HEK293T (cell line): ENCODE measurements around the gene ZIC2.

Experiments
- CTCF ChIA-PET: fragments of 350-600 bp; formaldehyde crosslinking; extraction: SDS; loops from one replicate; lab custom pipeline; 2021; ENCODE audit warnings: antibody characterized with exemption, inconsistent platforms; lab: Yijun Ruan, JAX
- POLR2A ChIA-PET: fragments of 350-600 bp; formaldehyde crosslinking; extraction: SDS; loops from one replicate; lab custom pipeline; 2020; ENCODE audit warnings: antibody characterized with exemption, inconsistent platforms; lab: Yijun Ruan, JAX
- DNase-seq: peaks from one replicate; pipeline ENCODE4 v3.0.0; 2012; ENCODE audit warnings: mixed read lengths; ENCODE audit errors: extremely low spot score
- ARNT ChIP-seq: fragments of 450-650 bp; IDR thresholded peaks from 2 replicates; pipeline ENCODE4 v1.6.1; 2017; ENCODE audit warnings: mild to moderate bottlenecking
- BHLHE40 ChIP-seq: fragments of 450-650 bp; IDR thresholded peaks from 2 replicates; pipeline ENCODE4 v1.6.1; 2016; ENCODE audit warnings: mild to moderate bottlenecking, moderate library complexity, borderline replicate concordance
- ELF4 ChIP-seq: fragments of 450-650 bp; IDR thresholded peaks from 2 replicates; pipeline ENCODE4 v1.6.1; 2017; ENCODE audit warnings: antibody characterized with exemption
- FOXA1 ChIP-seq: fragments of 450-650 bp; IDR thresholded peaks from 2 replicates; pipeline ENCODE4 v1.6.1; 2016; ENCODE audit warnings: mild to moderate bottlenecking
- FOXK2 ChIP-seq: fragments of 450-650 bp; IDR thresholded peaks from 2 replicates; pipeline ENCODE4 v1.6.1; 2016; ENCODE audit warnings: mild to moderate bottlenecking
- FOXM1 ChIP-seq: fragments of 450-650 bp; IDR thresholded peaks from 2 replicates; pipeline ENCODE4 v1.6.1; 2017; ENCODE audit warnings: mild to moderate bottlenecking, borderline replicate concordance
- HDGF ChIP-seq: fragments of 450-650 bp; IDR thresholded peaks from 2 replicates; pipeline ENCODE4 v1.6.1; 2017; ENCODE audit warnings: antibody characterized with exemption, borderline replicate concordance
- L3MBTL2 ChIP-seq: fragments of 450-650 bp; conservative IDR thresholded peaks from 2 replicates; pipeline ENCODE4 v1.6.1; 2016; ENCODE audit warnings: mild to moderate bottlenecking
- LEF1 ChIP-seq: fragments of 450-650 bp; IDR thresholded peaks from 2 replicates; pipeline ENCODE4 v1.6.1; 2017; ENCODE audit warnings: mild to moderate bottlenecking, borderline replicate concordance
- NFRKB ChIP-seq: fragments of 450-650 bp; IDR thresholded peaks from 2 replicates; pipeline ENCODE4 v1.6.1; 2016; ENCODE audit warnings: mild to moderate bottlenecking, moderate library complexity
- SP1 ChIP-seq: fragments of 450-650 bp; IDR thresholded peaks from 2 replicates; pipeline ENCODE4 v1.6.1; 2017
- SUZ12 ChIP-seq: fragments of 450-650 bp; IDR thresholded peaks from 2 replicates; pipeline ENCODE4 v1.6.1; 2016; ENCODE audit warnings: mild to moderate bottlenecking
- TARDBP ChIP-seq: fragments of 450-650 bp; IDR thresholded peaks from 2 replicates; pipeline ENCODE4 v1.6.1; 2016
- ZNF384 ChIP-seq: fragments of 450-650 bp; IDR thresholded peaks from 2 replicates; pipeline ENCODE4 v1.6.1; 2016
- TF ChIP-seq, protein P1 (sequence below): fragments of 450-650 bp; IDR thresholded peaks from 2 replicates; pipeline ENCODE4 v1.6.1; 2016

Gene ZIC2

DNA sequence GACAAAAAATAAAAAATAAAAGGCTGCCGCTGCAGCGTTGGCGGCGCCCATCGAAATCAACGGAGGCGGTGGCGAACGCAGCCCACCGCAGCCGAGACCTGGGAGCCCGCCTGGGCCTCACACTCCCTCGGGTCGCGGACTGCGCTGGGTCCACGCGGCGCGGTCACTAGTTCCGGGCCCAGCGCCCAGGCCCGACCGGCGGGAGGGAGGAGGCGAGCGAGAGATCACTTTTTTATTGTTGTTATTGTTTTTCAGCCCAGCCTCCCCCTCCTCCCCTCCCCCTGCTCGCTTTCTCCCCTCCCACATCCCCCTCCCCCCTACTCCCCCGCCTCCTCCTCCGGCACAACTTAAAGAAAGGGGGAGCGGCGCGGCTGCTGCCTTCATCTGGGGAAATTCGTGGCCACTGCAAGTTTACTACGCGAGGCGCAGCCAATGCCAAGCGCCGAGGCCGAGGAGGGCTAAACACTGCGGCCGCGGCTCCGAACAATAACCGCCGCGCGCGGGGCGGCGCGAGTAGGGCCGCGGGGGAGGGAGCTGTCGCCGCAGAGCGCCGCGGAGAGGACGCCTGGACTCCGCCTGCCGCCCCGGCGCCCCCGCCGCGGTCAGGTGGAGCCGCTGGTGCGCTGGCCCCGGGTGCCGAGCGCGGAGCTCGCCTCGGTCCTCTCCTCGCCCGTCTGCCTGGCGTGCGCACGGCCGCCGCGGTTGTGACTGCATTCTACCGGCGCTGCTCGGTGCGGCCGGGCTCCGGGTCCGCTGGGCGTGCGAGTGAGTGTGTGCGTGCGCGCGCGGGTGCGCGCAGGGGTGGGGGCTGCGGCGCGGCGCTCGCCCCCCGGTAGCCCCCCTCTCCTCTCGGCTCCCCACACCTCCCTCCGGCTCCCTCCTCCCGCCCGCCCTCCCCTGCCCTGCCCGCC is 505 bp upstream of the ZIC2 start:
- CTCF ChIA-PET, result interaction anchor here (0.8 kb wide), 1 partner anchor 11 kb away, joined by 3 read pairs; no protein-coding TSS in a partner anchor
- peak; percentile 50 for DNase-seq

DNA sequence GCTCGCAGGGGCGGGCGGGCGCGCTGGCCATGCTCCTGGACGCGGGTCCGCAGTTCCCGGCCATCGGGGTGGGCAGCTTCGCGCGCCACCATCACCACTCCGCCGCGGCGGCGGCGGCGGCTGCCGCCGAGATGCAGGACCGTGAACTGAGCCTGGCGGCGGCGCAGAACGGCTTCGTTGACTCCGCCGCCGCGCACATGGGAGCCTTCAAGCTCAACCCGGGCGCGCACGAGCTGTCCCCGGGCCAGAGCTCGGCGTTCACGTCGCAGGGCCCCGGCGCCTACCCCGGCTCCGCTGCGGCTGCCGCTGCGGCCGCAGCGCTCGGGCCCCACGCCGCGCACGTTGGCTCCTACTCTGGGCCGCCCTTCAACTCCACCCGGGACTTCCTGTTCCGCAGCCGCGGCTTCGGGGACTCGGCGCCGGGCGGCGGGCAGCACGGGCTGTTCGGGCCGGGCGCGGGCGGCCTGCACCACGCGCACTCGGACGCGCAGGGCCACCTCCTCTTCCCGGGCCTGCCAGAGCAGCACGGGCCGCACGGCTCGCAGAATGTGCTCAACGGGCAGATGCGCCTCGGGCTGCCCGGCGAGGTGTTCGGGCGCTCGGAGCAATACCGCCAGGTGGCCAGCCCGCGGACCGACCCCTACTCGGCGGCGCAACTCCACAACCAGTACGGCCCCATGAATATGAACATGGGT is 599 bp downstream of the ZIC2 start:
- ChIA-PET POLR2A (interaction anchor here (0.9 to 3.9 kb wide), 8 partner anchors 9 to 252 kb away, joined by 3 to 66 read pairs (median 6); partner anchors contain the start of genes PCCA and ZIC5), CTCF (interaction anchor here (0.8 kb wide), 1 partner anchor 12 kb away, joined by 3 read pairs; no protein-coding TSS in a partner anchor)
- DNase-seq, result no peak
- TF ChIP-seq ARNT (no peak), FOXK2 (no peak), ZNF384 (no peak), SP1 (no peak), TARDBP (no peak), LEF1 (no peak), FOXM1 (no peak), FOXA1 (no peak), HDGF (no peak), NFRKB (no peak), SUZ12 (no peak), ELF4 (no peak), BHLHE40 (no peak)
- TF ChIP-seq, protein P1, sequence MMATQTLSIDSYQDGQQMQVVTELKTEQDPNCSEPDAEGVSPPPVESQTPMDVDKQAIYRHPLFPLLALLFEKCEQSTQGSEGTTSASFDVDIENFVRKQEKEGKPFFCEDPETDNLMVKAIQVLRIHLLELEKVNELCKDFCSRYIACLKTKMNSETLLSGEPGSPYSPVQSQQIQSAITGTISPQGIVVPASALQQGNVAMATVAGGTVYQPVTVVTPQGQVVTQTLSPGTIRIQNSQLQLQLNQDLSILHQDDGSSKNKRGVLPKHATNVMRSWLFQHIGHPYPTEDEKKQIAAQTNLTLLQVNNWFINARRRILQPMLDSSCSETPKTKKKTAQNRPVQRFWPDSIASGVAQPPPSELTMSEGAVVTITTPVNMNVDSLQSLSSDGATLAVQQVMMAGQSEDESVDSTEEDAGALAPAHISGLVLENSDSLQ, result no peak

More for the DNA sequence above, 505 bp upstream of the ZIC2 start:
- TF ChIP-seq LEF1 (peak; percentile 76; the same call in 1 of the 2 replicates), L3MBTL2 (peak; percentile 50; the same call in 1 of the 2 replicates), ARNT (peak; percentile 57; the same call in 1 of the 2 replicates)
- TF ChIP-seq, protein P1, result no peak
- POLR2A ChIA-PET, result interaction anchor here (0.5 to 3.9 kb wide), 15 partner anchors 10 to 274 kb away, joined by 3 to 66 read pairs (median 4); partner anchors contain the start of genes PCCA and ZIC5

DNA sequence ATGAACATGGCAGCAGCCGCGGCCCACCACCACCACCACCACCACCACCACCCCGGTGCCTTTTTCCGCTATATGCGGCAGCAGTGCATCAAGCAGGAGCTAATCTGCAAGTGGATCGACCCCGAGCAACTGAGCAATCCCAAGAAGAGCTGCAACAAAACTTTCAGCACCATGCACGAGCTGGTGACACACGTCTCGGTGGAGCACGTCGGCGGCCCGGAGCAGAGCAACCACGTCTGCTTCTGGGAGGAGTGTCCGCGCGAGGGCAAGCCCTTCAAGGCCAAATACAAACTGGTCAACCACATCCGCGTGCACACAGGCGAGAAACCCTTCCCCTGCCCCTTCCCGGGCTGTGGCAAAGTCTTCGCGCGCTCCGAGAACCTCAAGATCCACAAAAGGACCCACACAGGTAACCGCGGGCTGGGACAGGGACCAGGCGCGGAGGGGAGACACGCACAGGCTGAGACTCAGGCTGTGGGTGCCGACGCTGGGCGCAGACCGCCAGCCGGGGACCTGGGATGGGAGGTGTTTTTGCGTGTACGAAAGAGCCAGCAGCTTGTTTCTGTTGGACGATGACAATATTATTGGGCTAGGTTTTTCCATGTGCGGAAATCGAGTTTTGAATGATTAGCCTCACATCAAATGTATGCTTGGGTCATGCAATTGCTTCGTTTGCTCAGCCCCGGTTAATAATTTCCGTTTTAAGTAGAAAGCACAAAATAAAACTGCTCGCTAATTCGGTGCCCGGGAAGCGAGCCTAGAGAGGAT is 1.3 kb downstream of the ZIC2 start:
- CTCF ChIA-PET, result no interaction called here
- DNase-seq, result no peak
- POLR2A ChIA-PET, result interaction anchor here (0.8 to 3.9 kb wide), 4 partner anchors 9 to 16 kb away, joined by 5 to 66 read pairs (median 9); partner anchors contain the start of gene ZIC5
- TF ChIP-seq ZNF384, result no peak
- TF ChIP-seq SUZ12, result no peak

DNA sequence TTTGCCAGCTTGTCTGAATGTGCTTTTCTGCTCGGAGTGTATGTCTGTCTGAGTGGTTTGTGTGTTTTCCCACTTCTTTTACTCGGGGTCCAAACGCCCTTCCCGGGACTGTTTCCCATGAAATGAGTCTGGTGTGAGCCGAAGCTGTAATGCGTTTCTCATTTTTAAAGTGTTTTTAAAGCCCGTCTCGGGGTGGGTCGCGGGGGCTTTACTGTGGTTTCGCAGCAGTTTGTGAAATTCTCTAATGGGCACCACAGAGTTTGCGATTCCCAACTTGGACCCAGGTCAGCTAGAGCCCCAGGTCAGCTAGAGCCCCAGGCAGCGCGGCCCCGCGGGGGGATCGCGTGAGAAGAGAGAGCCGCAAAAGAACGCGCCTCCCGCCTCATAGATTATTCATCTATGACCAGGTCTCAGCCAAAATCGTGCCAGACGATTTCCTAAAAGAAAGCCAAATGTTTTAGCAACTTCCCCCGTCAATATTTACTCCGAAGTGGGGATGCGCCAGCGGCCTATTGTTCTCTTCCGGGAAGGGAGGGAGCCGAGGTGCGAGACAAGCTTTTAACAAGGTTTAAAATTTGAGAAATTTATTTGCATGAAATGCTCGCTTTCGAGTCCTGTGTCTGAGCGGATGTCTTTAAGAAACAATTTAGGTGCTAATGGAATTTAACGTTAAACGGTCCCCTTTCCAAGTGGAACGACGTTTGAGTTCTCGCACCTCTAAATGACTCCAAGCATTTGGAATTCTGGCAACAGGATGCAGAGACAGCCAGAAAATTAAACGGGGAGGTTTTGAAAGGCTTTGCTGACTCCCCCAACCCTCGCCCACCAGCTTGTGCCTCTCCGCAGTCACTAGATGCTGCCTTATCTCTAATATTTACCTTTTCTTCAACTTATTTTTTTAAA is 2.2 kb downstream of the ZIC2 start:
- ChIA-PET CTCF (no interaction called here), POLR2A (interaction anchor here (0.6 to 4.4 kb wide), 6 partner anchors 8 to 17 kb away, joined by 3 to 31 read pairs (median 6); partner anchors contain the start of gene ZIC5)
- no peak for TF ChIP-seq ZNF384
- TF ChIP-seq FOXA1, result no peak
- peak; percentile 92 for TF ChIP-seq ARNT
- no peak for DNase-seq

DNA sequence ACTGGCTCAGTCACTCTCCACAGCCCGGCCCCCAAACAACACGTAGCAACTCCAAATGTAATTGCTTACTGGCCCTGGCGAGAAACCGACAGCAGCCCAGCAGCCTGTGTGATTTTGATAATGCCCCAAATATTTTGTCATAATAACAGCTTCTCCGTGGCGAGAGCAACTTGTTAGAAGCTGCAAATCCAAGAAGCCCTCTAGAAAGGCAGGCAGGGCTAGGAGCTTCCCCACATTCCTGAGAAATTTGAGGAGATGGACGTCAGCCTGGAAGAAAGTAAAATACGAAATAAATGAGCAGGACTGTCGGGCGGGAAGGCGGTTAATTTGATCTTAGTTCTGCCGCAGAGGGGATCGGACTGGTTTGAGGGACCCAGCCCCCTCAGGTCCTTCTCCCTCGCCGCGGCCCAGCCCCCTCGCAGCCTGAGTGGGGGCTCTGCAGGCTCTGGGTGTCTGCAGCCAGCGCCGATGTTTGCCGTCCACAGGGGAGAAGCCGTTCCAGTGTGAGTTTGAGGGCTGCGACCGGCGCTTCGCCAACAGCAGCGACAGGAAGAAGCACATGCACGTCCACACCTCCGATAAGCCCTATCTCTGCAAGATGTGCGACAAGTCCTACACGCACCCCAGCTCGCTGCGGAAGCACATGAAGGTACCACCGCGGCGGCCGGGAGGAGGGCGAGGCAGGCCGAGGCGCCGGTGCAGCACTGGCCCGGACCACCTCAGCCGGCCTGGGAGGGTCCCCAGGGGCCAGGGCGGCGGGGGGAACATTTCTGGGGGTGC is 3.1 kb downstream of the ZIC2 start:
- no peak for DNase-seq
- ChIA-PET CTCF (interaction anchor here (0.5 kb wide), 1 partner anchor 274 kb away, joined by 5 read pairs; no protein-coding TSS in a partner anchor), POLR2A (interaction anchor here (0.6 to 4.4 kb wide), 5 partner anchors 7 to 18 kb away, joined by 3 to 31 read pairs (median 4); partner anchors contain the start of gene ZIC5)
- no peak for TF ChIP-seq FOXA1
- peak; percentile 61 for TF ChIP-seq L3MBTL2
